ENCODE measurements around the gene ZBTB47. TPM values are rescaled to one million over a fixed set of nuclear protein-coding genes. Genes with fewer than 3 reads are reported as not detected.

Gene ZBTB47
- total RNA-seq, 1 donor from 2014 or later, result 7.6 TPM

GRCh38 chr3:42688487-42689420 is 35.3 kb downstream of the ZBTB47 start:
- FAIRE-seq (no peak), DNase-seq (ENCODE audit: low read depth) (no peak)
- no peak overlapping the region for H3K4me3 ChIP-seq (ENCODE audit: low read depth, low read length)
- peaks cover 21% of the 10 kb centered on the region for H3K27me3 ChIP-seq (ENCODE audit: control insufficient read depth, insufficient read depth, low read length)
- no peaks in the 10 kb centered on the region for H3K36me3 ChIP-seq (ENCODE audit: control insufficient read depth, insufficient read depth, low read length)
- TF ChIP-seq, protein P1, sequence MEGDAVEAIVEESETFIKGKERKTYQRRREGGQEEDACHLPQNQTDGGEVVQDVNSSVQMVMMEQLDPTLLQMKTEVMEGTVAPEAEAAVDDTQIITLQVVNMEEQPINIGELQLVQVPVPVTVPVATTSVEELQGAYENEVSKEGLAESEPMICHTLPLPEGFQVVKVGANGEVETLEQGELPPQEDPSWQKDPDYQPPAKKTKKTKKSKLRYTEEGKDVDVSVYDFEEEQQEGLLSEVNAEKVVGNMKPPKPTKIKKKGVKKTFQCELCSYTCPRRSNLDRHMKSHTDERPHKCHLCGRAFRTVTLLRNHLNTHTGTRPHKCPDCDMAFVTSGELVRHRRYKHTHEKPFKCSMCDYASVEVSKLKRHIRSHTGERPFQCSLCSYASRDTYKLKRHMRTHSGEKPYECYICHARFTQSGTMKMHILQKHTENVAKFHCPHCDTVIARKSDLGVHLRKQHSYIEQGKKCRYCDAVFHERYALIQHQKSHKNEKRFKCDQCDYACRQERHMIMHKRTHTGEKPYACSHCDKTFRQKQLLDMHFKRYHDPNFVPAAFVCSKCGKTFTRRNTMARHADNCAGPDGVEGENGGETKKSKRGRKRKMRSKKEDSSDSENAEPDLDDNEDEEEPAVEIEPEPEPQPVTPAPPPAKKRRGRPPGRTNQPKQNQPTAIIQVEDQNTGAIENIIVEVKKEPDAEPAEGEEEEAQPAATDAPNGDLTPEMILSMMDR (IDR thresholded peaks at IDR 0.05; ENCODE audit: insufficient read depth, low read length, severe bottlenecking), result no peak

- TF ChIP-seq, protein P1 (IDR thresholded peaks at IDR 0.05; ENCODE audit: insufficient read depth, low read length, severe bottlenecking), result no peak
- DNase-seq (ENCODE audit: low read depth), result no peak
- FAIRE-seq, result no peak
- Histone ChIP-seq H3K36me3 (ENCODE audit: control insufficient read depth, insufficient read depth, low read length) (no peaks in the 10 kb centered on the region), H3K4me3 (ENCODE audit: low read depth, low read length) (no peak overlapping the region), H3K27me3 (ENCODE audit: control insufficient read depth, insufficient read depth, low read length) (peaks cover 21% of the 10 kb centered on the region)
These were observed 36.0 kb downstream of the ZBTB47 start for GRCh38 chr3:42689421-42690014.

GRCh38 chr3:42690191-42690590 is 36.7 kb downstream of the ZBTB47 start:
- no peak for FAIRE-seq
- Histone ChIP-seq H3K4me3 (ENCODE audit: low read depth, low read length) (no peak overlapping the region), H3K27me3 (ENCODE audit: control insufficient read depth, insufficient read depth, low read length) (peaks cover 18% of the 10 kb centered on the region), H3K36me3 (ENCODE audit: control insufficient read depth, insufficient read depth, low read length) (no peaks in the 10 kb centered on the region)
- TF ChIP-seq, protein P1 (IDR thresholded peaks at IDR 0.05; ENCODE audit: insufficient read depth, low read length, severe bottlenecking), result no peak
- no peak for DNase-seq (ENCODE audit: low read depth)

GRCh38 chr3:42690766-42691680 is 37.5 kb downstream of the ZBTB47 start:
- Histone ChIP-seq H3K36me3 (ENCODE audit: control insufficient read depth, insufficient read depth, low read length) (no peaks in the 10 kb centered on the region), H3K4me3 (ENCODE audit: low read depth, low read length) (no peak overlapping the region), H3K27me3 (ENCODE audit: control insufficient read depth, insufficient read depth, low read length) (peaks cover 11% of the 10 kb centered on the region)
- DNase-seq (ENCODE audit: low read depth) (no peak), FAIRE-seq (peak; percentile 23)
- TF ChIP-seq, protein P1 (IDR thresholded peaks at IDR 0.05; ENCODE audit: insufficient read depth, low read length, severe bottlenecking), result no peak

DNA sequence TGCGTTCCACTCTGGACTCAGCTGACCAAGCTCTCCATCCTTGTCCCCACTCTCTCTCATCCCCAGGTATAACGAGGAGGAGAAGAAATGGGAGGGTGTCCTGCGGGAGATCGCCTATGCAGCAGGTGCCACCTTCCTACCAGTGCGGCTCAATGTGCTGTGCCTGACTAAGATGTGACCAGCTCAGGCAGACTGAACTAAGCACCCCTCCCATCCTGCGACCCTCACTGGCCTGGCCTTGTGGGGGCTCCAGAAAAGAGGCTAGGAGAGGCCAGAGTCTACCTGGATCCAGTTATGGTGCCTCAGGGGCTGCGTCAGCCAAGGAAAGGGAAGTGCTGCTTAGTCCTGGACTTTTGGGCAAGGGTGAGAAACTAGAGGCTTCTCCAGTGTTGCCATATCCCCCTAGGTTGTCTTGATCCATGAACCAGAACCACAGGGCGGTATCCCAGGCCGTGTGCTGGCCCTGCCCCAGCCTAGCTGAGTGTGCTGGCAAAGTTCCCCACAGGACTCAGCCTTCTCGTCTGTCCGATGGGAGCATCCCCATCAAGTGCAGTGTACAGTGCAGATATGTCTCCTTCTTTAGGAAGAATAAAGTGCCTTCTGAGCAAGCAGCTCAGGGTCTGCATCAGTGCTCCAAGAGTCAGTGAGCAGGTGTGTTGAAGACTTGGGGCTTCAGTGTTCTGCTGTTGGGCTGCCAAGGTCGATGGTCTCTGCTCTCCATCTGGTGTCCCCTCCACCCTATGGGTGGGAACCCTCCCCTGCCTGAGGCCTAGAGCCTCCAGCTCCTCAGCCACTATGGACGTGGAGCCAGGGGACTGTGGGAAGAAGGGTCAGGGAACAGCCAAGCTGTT is 38.5 kb downstream of the ZBTB47 start:
- TF ChIP-seq, protein P1 (IDR thresholded peaks at IDR 0.05; ENCODE audit: insufficient read depth, low read length, severe bottlenecking), result no peak
- DNase-seq (ENCODE audit: low read depth) (no peak), FAIRE-seq (no peak)
- peaks cover 1% of the 10 kb centered on the region for H3K27me3 ChIP-seq (ENCODE audit: control insufficient read depth, insufficient read depth, low read length)
- H3K4me3 ChIP-seq (ENCODE audit: low read depth, low read length), result no peak overlapping the region
- H3K36me3 ChIP-seq (ENCODE audit: control insufficient read depth, insufficient read depth, low read length), result no peaks in the 10 kb centered on the region

Data from bronchial epithelial cell (primary cell).